Astrocyte (in vitro differentiated cells and primary cell): ENCODE results near the gene CMPK1. TPM values are rescaled to one million over a fixed set of nuclear protein-coding genes. Genes with fewer than 3 reads are reported as not detected.

ENCODE experiments used
- DNase-seq: peaks from one replicate; pipeline ENCODE4 v3.0.0-alpha.2; 2010; ENCODE audit warnings: low read depth
- FAIRE-seq: peaks from 2 replicates; lab custom pipeline; 2011; peaks lifted over from hg19 to GRCh38; lab: Jason Lieb, UNC
- H2AFZ ChIP-seq: 2 replicates; pipeline ENCODE4 v1.6.0; 2012; ENCODE audit warnings: low read depth, low read length, inconsistent platforms
- H3K27ac ChIP-seq: 2 replicates; pipeline ENCODE4 v1.5.1; 2011; ENCODE audit warnings: low read depth, low read length, inconsistent platforms
- H3K27me3 ChIP-seq: 2 replicates; pipeline ENCODE4 v1.6.0; 2011; ENCODE audit warnings: low read length, inconsistent platforms; ENCODE audit not compliant: insufficient read depth
- H3K36me3 ChIP-seq: 2 replicates; pipeline ENCODE4 v1.5.1; 2011; ENCODE audit warnings: low read length, inconsistent platforms; ENCODE audit not compliant: insufficient read depth
- H3K4me1 ChIP-seq: 2 replicates; pipeline ENCODE4 v1.5.1; 2011; ENCODE audit warnings: low read length, inconsistent platforms; ENCODE audit not compliant: insufficient read depth
- H3K4me2 ChIP-seq: 2 replicates; pipeline ENCODE4 v1.6.0; 2012; ENCODE audit warnings: low read length, inconsistent platforms
- H3K4me3 ChIP-seq: 2 replicates; pipeline ENCODE4 v1.5.1; 2011; ENCODE audit warnings: low read depth, mild to moderate bottlenecking, low read length, inconsistent platforms; ENCODE audit not compliant: insufficient read depth
- H3K79me2 ChIP-seq: 2 replicates; pipeline ENCODE4 v1.6.0; 2012; ENCODE audit warnings: mild to moderate bottlenecking, low read length, inconsistent platforms; ENCODE audit not compliant: insufficient read depth
- H3K9ac ChIP-seq: 2 replicates; pipeline ENCODE4 v1.6.0; 2012; ENCODE audit warnings: mild to moderate bottlenecking, low read length, inconsistent platforms
- H3K9me3 ChIP-seq: 2 replicates; pipeline ENCODE4 v1.5.1; 2012; ENCODE audit warnings: low read depth, mild to moderate bottlenecking, low read length, inconsistent platforms; ENCODE audit not compliant: insufficient read depth
- H4K20me1 ChIP-seq: 2 replicates; pipeline ENCODE4 v1.6.0; 2012; ENCODE audit warnings: low read length, inconsistent platforms; ENCODE audit not compliant: insufficient read depth
- H3K27ac Mint-ChIP-seq: one replicate; pipeline ENCODE4 v1.8.0; 2021; ENCODE audit warnings: mild to moderate bottlenecking, mixed read lengths; ENCODE audit not compliant: unreplicated experiment
- H3K27me3 Mint-ChIP-seq: one replicate; pipeline ENCODE4 v1.8.0; 2021; ENCODE audit warnings: low read depth, mixed read lengths; ENCODE audit not compliant: unreplicated experiment
- H3K36me3 Mint-ChIP-seq: one replicate; pipeline ENCODE4 v1.8.0; 2021; ENCODE audit warnings: low read depth, mixed read lengths; ENCODE audit not compliant: unreplicated experiment
- H3K4me1 Mint-ChIP-seq: one replicate; pipeline ENCODE4 v1.8.0; 2021; ENCODE audit warnings: low read depth, mixed read lengths; ENCODE audit not compliant: unreplicated experiment
- H3K4me3 Mint-ChIP-seq: one replicate; pipeline ENCODE4 v1.8.0; 2021; ENCODE audit warnings: mild to moderate bottlenecking, moderate library complexity, mixed read lengths; ENCODE audit not compliant: unreplicated experiment
- H3K9me3 Mint-ChIP-seq: one replicate; pipeline ENCODE4 v1.8.0; 2021; ENCODE audit warnings: mild to moderate bottlenecking, mixed read lengths; ENCODE audit not compliant: unreplicated experiment
- CTCF ChIP-seq: IDR thresholded peaks from 2 replicates; pipeline ENCODE4 v1.5.1; 2011; ENCODE audit warnings: low read depth, mild to moderate bottlenecking, inconsistent platforms, low read length, moderate library complexity; ENCODE audit not compliant: insufficient read depth
- EZH2 ChIP-seq: IDR thresholded peaks from 2 replicates; pipeline ENCODE4 v1.6.1; 2012; ENCODE audit warnings: mild to moderate bottlenecking, low read length, inconsistent platforms; ENCODE audit not compliant: insufficient read depth
- total RNA-seq: library from RNA; stranded (reverse); gene quantifications from 2 replicates; pipeline ENCODE4 v1.2.1, GENCODE V29; 2021

CMPK1 gene
- total RNA-seq, 1 donor from 2014 or later = 136 TPM

DNA sequence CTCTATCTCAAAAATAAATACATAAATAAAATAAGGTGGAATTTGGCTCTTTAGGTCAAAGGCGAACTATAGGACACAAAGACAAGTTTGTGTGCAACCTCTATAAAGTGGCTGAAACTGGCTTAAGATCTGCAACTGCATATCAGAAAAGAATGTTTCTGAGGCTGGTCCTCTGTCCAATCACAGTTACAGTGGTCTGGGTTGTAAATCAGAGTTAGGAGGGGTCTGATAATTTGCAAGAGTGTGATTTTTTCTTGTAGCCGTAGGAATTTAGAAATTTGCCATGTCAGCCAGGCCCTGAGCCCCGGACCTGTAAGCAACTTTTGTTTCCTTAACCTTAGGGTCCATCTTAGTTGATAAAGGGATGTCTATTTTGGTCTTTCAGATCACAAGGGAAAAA lies 27.8 kb downstream of the CMPK1 start:
- H3K79me2 ChIP-seq = peaks cover 79% of the 10 kb centered on the region
- H3K4me3 ChIP-seq = no peak overlapping the region

DNA sequence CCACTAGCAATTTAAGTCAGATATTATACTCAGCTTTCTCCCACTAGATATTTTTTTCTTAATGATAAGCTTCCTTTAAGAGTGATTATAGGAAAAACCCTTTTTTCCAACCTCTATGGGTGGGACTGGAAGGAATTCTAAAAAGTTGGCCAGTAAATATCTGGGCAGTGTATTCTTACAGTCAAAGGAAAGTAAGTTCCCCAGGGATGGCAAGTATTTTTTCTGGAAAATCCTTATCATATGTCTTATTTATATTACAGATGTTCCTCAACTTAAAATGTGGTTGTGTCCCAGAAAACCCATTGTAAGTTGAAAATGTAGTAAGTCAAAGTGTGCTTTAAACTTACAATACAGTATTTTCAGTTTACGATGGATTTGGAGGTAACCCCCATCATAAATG lies 29.2 kb downstream of the CMPK1 start:
- H3K4me3 ChIP-seq = no peak overlapping the region
- Mint-ChIP-seq H3K27me3 (no peaks in the 10 kb centered on the region), H3K27ac (no peak overlapping the region), H3K4me3 (no peak overlapping the region), H3K4me1 (peaks cover 2% of the 10 kb centered on the region), H3K9me3 (peaks cover 1% of the 10 kb centered on the region), H3K36me3 (no peaks in the 10 kb centered on the region)
- H3K36me3 ChIP-seq = no peaks in the 10 kb centered on the region
- no peak overlapping the region for H3K9ac ChIP-seq
- no peak overlapping the region for H3K27ac ChIP-seq
- peaks cover 69% of the 10 kb centered on the region for H4K20me1 ChIP-seq
- no peaks in the 10 kb centered on the region for H3K4me1 ChIP-seq
- H3K79me2 ChIP-seq = peaks cover 68% of the 10 kb centered on the region
- H3K27me3 ChIP-seq = no peaks in the 10 kb centered on the region
- no peak overlapping the region for H2AFZ ChIP-seq
- FAIRE-seq (no peak), DNase-seq (no peak)
- TF ChIP-seq EZH2 (no peak), CTCF (no peak)
- no peaks in the 10 kb centered on the region for H3K9me3 ChIP-seq
- H3K4me2 ChIP-seq = no peak overlapping the region

More for the DNA sequence above, 27.8 kb downstream of the CMPK1 start:
- peaks cover 67% of the 10 kb centered on the region for H4K20me1 ChIP-seq
- H3K9me3 Mint-ChIP-seq = peaks cover 1% of the 10 kb centered on the region
- no peaks in the 10 kb centered on the region for H3K36me3 ChIP-seq
- H3K9ac ChIP-seq = no peak overlapping the region
- no peaks in the 10 kb centered on the region for H3K4me1 Mint-ChIP-seq
- no peaks in the 10 kb centered on the region for H3K9me3 ChIP-seq
- peaks cover 2% of the 10 kb centered on the region for H3K36me3 Mint-ChIP-seq
- H2AFZ ChIP-seq = no peak overlapping the region
- H3K27me3 ChIP-seq = no peaks in the 10 kb centered on the region
- no peak for FAIRE-seq
- no peak overlapping the region for H3K27ac Mint-ChIP-seq
- no peak for DNase-seq
- no peak for TF ChIP-seq CTCF
- TF ChIP-seq EZH2 = no peak
- no peak overlapping the region for H3K4me2 ChIP-seq
- no peak overlapping the region for H3K4me3 Mint-ChIP-seq
- no peaks in the 10 kb centered on the region for H3K4me1 ChIP-seq
- no peaks in the 10 kb centered on the region for H3K27me3 Mint-ChIP-seq
- H3K27ac ChIP-seq = no peak overlapping the region

DNA sequence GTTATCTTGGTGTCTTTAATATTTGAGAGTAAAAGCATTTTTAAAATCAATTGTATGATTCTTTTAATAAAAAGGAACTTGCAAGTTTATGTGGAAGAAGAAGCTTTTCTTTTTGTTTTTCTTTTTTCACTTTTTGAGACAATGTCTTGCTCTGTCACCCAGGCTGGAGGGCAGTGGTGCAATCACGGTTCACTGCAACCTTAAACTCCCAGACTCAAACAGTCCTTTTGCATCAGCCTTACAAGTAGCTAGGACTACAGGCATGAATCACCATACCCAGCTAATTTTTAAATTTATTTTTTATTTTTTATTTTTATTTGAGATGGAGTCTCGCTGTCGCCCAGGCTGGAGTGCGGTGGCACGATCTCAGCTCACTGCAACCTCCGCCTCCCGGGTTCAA lies 34.1 kb downstream of the CMPK1 start:
- Histone ChIP-seq H3K4me3 (no peak overlapping the region), H3K27me3 (no peaks in the 10 kb centered on the region), H3K9me3 (no peaks in the 10 kb centered on the region), H3K27ac (no peak overlapping the region), H3K36me3 (peaks cover 4% of the 10 kb centered on the region), H3K4me2 (no peak overlapping the region), H3K4me1 (no peaks in the 10 kb centered on the region), H4K20me1 (peaks cover 54% of the 10 kb centered on the region), H2AFZ (no peak overlapping the region), H3K9ac (no peak overlapping the region), H3K79me2 (peaks cover 34% of the 10 kb centered on the region)
- no peaks in the 10 kb centered on the region for H3K9me3 Mint-ChIP-seq
- H3K27ac Mint-ChIP-seq = peak overlapping the region; percentile 47
- FAIRE-seq = no peak
- TF ChIP-seq EZH2 (no peak), CTCF (no peak)
- no peak overlapping the region for H3K4me3 Mint-ChIP-seq
- H3K4me1 Mint-ChIP-seq = peaks cover 2% of the 10 kb centered on the region
- H3K27me3 Mint-ChIP-seq = no peaks in the 10 kb centered on the region
- H3K36me3 Mint-ChIP-seq = no peaks in the 10 kb centered on the region
- DNase-seq = no peak
